GM15510 (cell line): ENCODE measurements around the gene SMCHD1.

ENCODE experiments used
- POLR2A ChIP-seq: IDR thresholded peaks from 3 replicates; pipeline ENCODE4 v1.6.1; 2011; ENCODE audit warnings: borderline replicate concordance; ENCODE audit not compliant: insufficient read length; ENCODE audit errors: extremely low read depth

The SMCHD1 gene

GRCh38 chr18:2821695-2822094 lies 166.2 kb downstream of the SMCHD1 start:
- TF ChIP-seq POLR2A = no peak

- TF ChIP-seq POLR2A = no peak
These were observed 166.8 kb downstream of the SMCHD1 start for GRCh38 chr18:2822213-2822921.

GRCh38 chr18:2823202-2823601 lies 167.7 kb downstream of the SMCHD1 start:
- no peak for TF ChIP-seq POLR2A

DNA sequence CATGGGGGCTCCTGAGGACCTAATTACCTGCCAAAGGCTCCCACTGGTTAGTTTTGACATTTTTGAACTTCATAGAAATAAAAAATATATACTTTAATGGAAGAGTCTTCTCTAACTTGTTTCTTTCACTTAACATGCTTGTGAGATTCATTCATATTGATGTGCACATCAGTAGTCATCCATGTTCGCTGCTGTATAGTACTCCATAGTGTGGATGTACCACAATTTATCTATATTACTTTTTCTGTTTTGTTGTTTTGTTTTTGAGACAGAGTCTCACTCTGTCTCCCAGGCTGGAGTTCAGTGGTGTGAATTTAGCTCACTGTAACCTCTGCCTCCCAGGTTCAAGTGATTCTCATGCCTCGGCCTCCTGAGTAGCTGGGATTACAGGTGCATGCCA lies 168.4 kb downstream of the SMCHD1 start:
- TF ChIP-seq POLR2A = no peak

DNA sequence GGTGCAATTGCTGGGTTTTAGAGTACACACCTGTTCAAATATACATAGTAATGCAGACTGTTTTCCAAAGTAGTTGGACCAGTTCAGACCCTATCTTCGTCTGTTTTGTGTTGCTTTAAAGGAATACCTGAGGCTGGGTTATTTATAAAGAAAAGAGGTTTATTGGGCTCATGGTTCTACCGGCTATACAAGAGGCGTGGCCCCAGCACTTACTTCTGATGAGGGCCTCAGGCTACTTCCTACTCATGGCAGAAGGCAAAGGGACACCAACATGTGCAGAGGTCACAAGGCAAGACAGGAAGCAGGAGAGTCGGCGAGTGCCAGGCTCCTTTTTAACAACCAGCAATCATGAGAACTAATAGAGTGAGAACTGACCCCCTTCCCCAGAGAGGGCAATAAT lies 169.3 kb downstream of the SMCHD1 start:
- TF ChIP-seq POLR2A = no peak

DNA sequence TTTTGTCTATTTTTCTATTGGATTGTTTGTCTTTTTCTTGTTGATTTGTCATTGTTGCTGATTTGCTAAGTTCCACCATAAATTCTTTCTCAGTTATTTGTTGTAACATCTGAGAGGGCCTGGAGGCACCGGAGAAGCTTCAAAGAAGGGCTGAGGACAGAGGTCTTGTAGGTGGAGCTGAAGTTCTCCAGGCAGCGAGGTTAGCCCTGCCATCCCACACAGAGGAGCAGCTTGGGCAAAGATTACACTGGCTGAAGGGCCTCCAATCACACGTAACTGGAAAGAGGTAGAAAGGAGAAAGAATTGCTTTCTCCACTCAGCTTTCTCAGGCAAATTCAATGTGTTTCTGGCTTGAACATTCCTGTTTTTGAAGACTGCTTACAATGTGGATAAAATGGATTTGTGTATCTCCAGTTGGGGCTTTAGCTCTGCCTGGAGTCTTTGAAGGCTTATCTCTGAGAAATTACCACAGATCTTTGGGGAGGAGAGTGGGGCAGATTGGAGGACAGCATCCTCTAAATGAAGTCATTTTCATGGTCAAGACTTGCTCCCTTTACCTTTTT lies 170.2 kb downstream of the SMCHD1 start:
- TF ChIP-seq POLR2A = no peak

DNA sequence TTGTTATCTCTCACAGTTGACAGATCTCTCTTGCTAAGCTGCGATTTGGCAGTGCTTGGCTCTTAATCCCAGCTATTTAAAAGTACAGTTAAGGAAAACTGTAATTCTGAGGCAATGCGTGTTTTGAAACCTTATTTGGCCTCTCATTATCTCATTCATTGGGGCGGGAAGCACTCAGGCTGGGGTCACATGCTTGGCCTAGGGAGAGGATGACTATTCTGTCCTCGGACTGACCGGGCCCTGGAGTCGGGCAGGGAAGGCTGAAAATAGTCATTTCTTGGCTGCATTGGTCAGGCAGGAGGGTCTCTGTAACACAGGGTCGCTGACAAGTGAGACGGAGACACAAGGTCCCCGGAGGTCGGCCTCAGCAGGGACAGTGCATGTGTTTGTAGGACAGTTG lies 171.1 kb downstream of the SMCHD1 start:
- TF ChIP-seq POLR2A = no peak

GRCh38 chr18:2827061-2827460 lies 171.5 kb downstream of the SMCHD1 start:
- TF ChIP-seq POLR2A = no peak

DNA sequence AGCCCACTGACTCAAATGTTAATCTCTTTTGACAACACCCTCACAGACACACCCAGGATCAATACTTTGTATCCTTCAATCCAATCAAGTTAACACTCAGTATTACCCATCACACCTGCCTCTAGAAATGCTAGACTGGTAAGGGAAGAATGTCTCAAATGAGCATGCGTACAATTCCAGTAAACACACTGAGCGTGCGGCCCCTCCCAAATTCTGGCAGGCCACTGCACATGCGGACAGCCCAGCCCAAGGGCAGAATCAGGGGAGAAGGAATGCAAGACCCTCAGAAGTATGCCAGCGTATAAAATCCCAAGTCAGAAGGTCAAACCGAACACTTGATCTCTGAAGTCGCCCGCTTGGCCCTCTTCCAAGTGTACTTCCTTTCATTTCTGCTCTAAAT lies 183.7 kb downstream of the SMCHD1 start:
- TF ChIP-seq POLR2A = no peak

- no peak for TF ChIP-seq POLR2A
These were observed 185.0 kb downstream of the SMCHD1 start for GRCh38 chr18:2840521-2840920.

- no peak for TF ChIP-seq POLR2A
These were observed 187.6 kb downstream of the SMCHD1 start for GRCh38 chr18:2843146-2843545.

DNA sequence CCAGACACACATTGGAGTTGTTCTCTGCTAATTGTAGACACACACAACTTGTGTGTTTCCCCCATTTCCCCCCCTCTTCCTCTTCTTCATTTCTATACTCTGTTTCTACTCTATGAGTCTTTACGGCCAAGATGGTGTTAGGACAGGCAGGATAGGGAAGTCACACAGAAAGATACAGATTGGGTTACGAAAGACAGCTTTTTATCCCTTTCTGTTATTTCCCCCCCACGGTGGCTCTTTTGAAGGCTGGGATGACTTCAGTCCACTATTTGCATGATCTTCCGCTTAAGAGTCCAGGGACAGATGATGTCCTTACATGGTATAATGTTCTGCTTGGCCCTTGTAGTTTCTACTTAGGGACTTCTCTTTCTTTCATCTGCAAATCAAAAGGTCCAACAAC lies 189.6 kb downstream of the SMCHD1 start:
- TF ChIP-seq POLR2A = no peak

DNA sequence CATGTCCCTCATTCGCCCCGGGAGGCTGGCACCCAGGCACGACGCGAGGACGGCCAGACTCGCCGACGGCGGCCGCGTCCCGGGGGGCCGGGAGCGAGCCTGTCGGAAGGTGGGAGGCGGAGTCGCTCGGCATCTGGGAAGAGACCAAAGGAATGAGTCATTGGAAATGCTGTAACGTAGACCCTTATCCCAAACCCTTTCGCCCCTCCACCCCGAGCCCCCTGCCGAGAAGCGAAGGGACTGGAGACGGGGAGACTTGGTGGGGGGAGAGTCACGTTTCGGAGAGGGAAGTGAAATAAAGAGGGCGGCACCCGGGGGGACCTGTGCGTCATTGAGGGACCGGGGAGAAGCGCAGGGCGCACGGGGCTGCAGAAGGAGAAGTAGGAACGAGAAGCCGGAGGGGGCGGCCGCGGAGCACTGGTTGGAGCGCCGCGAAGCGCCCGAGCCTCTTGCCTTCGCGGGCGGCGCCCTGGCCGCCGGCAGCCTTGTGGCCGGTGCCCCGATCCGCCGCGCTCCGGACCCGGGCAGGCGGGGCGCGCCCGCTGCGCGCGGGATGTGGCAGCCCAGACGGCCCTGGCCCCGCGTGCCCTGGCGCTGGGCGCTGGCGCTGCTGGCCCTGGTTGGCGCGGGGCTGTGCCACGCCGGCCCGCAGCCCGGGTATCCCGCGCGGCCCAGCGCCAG lies 191.2 kb downstream of the SMCHD1 start, which contains the start of gene EMILIN2:
Gene EMILIN2 (plus strand): TSS at position 371 of the 681 bp plus-strand sequence. CDS start 183 bp downstream, at position 554.
- no peak for TF ChIP-seq POLR2A

DNA sequence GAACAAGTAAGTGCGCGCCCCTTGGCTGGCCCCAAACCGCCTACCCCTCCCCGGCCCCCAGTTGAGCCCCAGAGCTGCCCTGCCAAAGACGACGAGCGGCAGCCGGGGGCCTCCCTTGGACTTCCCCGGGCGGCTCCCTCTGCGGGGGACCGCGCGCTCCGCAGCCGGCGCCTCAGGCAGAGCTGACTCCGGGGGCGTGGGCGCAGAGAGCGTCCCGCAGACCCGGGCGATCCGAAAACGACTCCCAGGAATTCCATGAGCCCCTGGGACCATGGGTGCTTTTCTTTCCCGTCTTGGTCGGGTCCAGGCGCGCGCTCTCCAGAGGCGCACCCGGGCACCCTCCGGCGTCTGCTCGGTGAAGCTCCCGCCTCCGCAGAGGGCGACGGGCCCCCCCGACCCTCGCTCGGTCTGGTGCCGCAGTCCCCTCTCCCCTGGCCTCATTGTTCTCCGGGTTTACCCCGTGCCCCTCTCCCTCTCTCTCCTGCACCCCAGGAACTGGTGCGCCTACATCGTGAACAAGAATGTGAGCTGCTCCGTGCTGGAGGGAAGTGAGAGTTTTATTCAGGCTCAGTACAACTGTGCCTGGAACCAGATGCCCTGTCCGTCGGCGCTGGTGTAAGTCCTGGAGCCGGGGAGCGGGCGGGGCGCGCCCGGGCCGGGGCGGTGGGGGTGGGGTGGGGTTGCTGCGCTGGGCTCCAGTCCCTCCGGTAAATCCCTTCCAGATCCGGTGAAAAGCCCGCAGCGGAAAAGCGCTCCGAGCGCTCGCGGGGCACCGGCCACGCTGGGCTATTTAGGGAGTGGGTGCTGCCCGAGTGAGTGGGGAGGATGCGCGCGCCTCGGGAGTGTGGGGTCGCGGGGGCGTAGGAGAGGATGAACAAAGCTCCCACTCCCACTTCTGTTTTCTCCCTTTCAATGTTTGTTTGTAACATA lies 192.1 kb downstream of the SMCHD1 start:
- TF ChIP-seq POLR2A = no peak
